LNCAP (cell line): ENCODE measurements around the gene MGAM2.

Experiments used
- CTCF ChIP-seq: fragments of 450-650 bp; IDR thresholded peaks from 2 replicates; pipeline ENCODE4 v1.5.1; 2017; ENCODE audit warnings: mild to moderate bottlenecking

Gene MGAM2

GRCh38 chr7:142196066-142196840, 84.7 kb downstream of the MGAM2 start:
- no peak for TF ChIP-seq CTCF

GRCh38 chr7:142200206-142200605, 88.7 kb downstream of the MGAM2 start:
- TF ChIP-seq CTCF, result no peak

DNA sequence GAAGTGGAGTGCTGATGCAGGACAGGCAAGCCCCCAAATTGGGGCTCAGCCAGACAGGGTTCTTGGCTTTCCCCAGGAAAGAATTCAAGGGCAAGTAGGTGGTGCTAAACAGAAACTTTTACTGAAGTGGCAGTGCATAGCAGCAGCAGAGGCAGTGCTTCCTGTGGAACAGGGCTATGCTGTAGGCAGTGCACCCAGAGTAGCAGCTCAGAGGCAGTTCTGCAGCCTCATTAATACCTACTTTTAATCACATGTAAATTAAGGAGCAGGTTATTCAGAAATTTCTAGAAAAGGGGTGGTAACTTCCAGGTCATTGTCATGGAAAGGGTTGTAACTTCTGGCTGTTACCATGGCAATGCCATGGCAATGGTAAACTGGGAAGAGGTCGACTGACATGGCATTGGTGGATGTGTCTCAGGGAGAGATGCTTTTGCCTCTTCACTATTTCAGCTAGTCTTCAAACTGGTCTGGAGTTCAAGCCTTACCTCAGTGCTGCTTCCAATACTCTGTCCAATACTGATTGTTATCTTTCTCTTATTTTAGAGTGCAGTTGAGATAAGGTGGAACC, 117.1 kb downstream of the MGAM2 start:
- no peak for TF ChIP-seq CTCF

- no peak; the same call in 1 of the 2 replicates for TF ChIP-seq CTCF
These were observed 120.2 kb downstream of the MGAM2 start for GRCh38 chr7:142231716-142232115.

DNA sequence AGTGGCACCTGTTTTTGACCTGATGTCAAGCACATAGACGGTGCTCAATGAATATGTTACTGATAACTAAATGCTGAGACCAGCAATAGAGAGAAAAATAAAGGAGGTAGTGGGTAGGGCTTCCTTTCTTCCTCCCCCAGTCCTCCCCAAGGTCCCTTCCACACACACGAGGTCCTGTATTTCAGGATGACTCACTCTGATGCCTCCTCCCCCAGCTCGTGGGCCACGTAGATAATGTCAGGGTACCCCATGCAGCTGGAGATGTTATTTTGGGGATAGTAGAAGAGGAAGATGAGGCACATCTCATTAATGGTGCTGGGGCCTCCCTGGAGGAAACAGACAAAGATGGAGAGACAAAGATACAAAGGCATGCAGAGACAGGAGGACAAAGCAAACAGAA, 129.0 kb downstream of the MGAM2 start:
- no peak for TF ChIP-seq CTCF

GRCh38 chr7:142243823-142244222, 132.3 kb downstream of the MGAM2 start:
- no peak for TF ChIP-seq CTCF

GRCh38 chr7:142248166-142249160, 136.9 kb downstream of the MGAM2 start:
- TF ChIP-seq CTCF, result no peak
